ENCODE measurements around the gene DNAAF1.

DNAAF1 gene

DNA sequence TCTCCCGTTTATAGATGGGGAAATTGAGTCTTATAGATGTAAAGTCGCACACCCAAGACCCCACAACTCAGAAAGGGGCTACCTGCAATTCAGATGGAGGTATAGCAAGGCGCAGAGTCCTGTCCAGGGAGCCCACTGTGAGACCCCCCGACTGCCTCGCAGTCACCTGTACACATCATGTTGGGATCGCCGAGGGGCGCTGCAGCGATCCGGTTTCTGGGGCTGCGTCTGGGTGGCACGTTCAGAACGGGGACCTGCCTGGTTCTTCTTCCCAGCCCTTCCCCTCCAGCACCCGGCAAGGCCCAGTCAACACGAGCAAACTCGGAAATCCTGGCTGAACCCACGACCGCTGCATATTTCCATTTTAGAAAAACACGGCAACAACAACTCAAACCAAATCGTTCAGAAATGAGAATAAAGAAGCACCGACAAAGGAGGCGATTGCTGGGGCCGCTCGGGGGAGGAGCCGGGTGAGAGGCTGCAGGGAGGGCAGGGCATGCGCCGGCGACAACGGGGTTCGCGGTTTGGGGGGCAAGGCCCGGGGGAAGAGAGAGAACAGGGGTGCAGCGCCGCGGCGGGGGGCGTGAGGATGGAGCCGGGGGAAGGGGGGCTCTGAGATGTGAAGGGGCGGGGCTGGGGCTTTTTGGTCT, 774 bp upstream of the DNAAF1 start:
- Histone ChIP-seq H3K18ac (ENCODE audit: low read length) (peak overlapping the region; percentile 77), H2BK120ac (ENCODE audit: insufficient read depth, low read length, poor library complexity) (no peak overlapping the region), H2BK5ac (ENCODE audit: low read depth, low read length, poor library complexity) (no peak overlapping the region), H3K4me3 (ENCODE audit: low read depth, low read length) (peak overlapping the region; percentile 85), H4K8ac (ENCODE audit: low read depth, low read length) (no peak overlapping the region), H3K79me1 (ENCODE audit: low read length) (peaks cover 3% of the 10 kb centered on the region), H3K9ac (ENCODE audit: low read length) (peak overlapping the region; percentile 73), H4K91ac (ENCODE audit: low read depth, low read length) (peak overlapping the region; percentile 4), H3K9me3 (ENCODE audit: insufficient read depth, low read depth, low read length) (no peaks in the 10 kb centered on the region), H3K79me2 (ENCODE audit: control insufficient read depth, insufficient read depth, low read length, poor library complexity) (peaks cover 2% of the 10 kb centered on the region), H3K27me3 (ENCODE audit: insufficient read depth, low read length) (no peaks in the 10 kb centered on the region), H3K27ac (ENCODE audit: low read depth, low read length) (peak overlapping the region; percentile 49), H3K4me2 (ENCODE audit: low read length) (peak overlapping the region; percentile 91), H4K12ac (ENCODE audit: low read depth, low read length) (no peak overlapping the region), H2BK12ac (ENCODE audit: low read length) (no peak overlapping the region), H3K23ac (ENCODE audit: low read length) (no peak overlapping the region), H3K4ac (ENCODE audit: low read depth, low read length) (peak overlapping the region; percentile 13), H3K36me3 (ENCODE audit: control insufficient read depth in 1 of 2, insufficient read depth in 2 of 2, low read length in 2 of 2) (no peaks in the 10 kb centered on the region), H2AFZ (ENCODE audit: insufficient read depth, low read length, poor library complexity) (peak overlapping the region; percentile 38), H3K4me1 (ENCODE audit: control insufficient read depth in 1 of 2, insufficient read depth in 2 of 2, low read length in 2 of 2) (peaks cover 0 to 3% of the 10 kb centered on the region in 2 experiments), H2AK5ac (ENCODE audit: low read length) (no peak overlapping the region), H3K14ac (ENCODE audit: low read length) (no peak overlapping the region)
- WGBS (ENCODE audit: extremely low coverage, insufficient coverage, insufficient read length) = no CpG with 5 or more reads among the region's 39 CpGs
- peak in 1 of 2 donors; percentile 44 for DNase-seq

DNA sequence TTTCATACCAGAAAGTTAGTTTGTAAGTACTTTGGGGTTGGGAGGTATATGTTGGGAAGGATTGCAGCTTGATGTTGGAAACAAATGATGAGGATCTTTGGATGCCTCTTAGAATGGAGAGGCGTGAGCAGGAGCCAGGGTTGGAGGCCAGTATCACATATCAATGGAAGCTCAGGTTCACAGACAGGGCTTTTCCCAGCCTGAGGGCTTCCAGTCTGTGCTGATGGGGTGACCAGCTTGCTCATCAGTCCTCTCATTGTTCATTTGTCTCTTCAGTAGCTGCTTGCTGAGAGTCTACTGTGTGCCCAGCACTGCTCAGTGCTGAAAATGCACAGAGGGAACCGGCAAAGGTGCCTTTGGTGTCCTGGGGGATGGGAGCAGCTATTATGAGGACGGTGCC, 5.8 kb downstream of the DNAAF1 start:
- Histone ChIP-seq H4K12ac (ENCODE audit: low read depth, low read length) (no peak overlapping the region), H2BK120ac (ENCODE audit: insufficient read depth, low read length, poor library complexity) (no peak overlapping the region)
- no peak for DNase-seq

GRCh38 chr16:84153660-84154214, 8.6 kb downstream of the DNAAF1 start:
- H2AK5ac ChIP-seq (ENCODE audit: low read length) = no peak overlapping the region
- H3K27me3 ChIP-seq (ENCODE audit: insufficient read depth, low read length) = no peaks in the 10 kb centered on the region

More for the DNA sequence above, 5.8 kb downstream of the DNAAF1 start:
- no peaks in the 10 kb centered on the region for H3K36me3 ChIP-seq (ENCODE audit: control insufficient read depth in 1 of 2, insufficient read depth in 2 of 2, low read length in 2 of 2)
- no peak overlapping the region for H3K18ac ChIP-seq (ENCODE audit: low read length)
- no CpG with 5 or more reads among the region's 3 CpGs for WGBS (ENCODE audit: extremely low coverage, insufficient coverage, insufficient read length)
- H3K4me2 ChIP-seq (ENCODE audit: low read length) = no peak overlapping the region
- no peaks in the 10 kb centered on the region for H3K9me3 ChIP-seq (ENCODE audit: insufficient read depth, low read depth, low read length)
- H3K27ac ChIP-seq (ENCODE audit: low read depth, low read length) = no peak overlapping the region
- no peak overlapping the region for H2BK5ac ChIP-seq (ENCODE audit: low read depth, low read length, poor library complexity)
- no peak overlapping the region for H3K23ac ChIP-seq (ENCODE audit: low read length)
- no peaks in the 10 kb centered on the region for H3K79me1 ChIP-seq (ENCODE audit: low read length)
- H3K14ac ChIP-seq (ENCODE audit: low read length) = no peak overlapping the region
- no peak overlapping the region for H2AFZ ChIP-seq (ENCODE audit: insufficient read depth, low read length, poor library complexity)
- H3K4ac ChIP-seq (ENCODE audit: low read depth, low read length) = no peak overlapping the region
- no peaks in the 10 kb centered on the region for H3K27me3 ChIP-seq (ENCODE audit: insufficient read depth, low read length)
- no peak overlapping the region for H3K9ac ChIP-seq (ENCODE audit: low read length)
- no peak overlapping the region for H2BK12ac ChIP-seq (ENCODE audit: low read length)
- H3K4me1 ChIP-seq (ENCODE audit: control insufficient read depth in 1 of 2, insufficient read depth in 2 of 2, low read length in 2 of 2) = no peaks in the 10 kb centered on the region
- no peak overlapping the region for H3K4me3 ChIP-seq (ENCODE audit: low read depth, low read length)
- H2AK5ac ChIP-seq (ENCODE audit: low read length) = no peak overlapping the region
- H3K79me2 ChIP-seq (ENCODE audit: control insufficient read depth, insufficient read depth, low read length, poor library complexity) = no peaks in the 10 kb centered on the region
- no peak overlapping the region for H4K8ac ChIP-seq (ENCODE audit: low read depth, low read length)
- H4K91ac ChIP-seq (ENCODE audit: low read depth, low read length) = no peak overlapping the region

DNA sequence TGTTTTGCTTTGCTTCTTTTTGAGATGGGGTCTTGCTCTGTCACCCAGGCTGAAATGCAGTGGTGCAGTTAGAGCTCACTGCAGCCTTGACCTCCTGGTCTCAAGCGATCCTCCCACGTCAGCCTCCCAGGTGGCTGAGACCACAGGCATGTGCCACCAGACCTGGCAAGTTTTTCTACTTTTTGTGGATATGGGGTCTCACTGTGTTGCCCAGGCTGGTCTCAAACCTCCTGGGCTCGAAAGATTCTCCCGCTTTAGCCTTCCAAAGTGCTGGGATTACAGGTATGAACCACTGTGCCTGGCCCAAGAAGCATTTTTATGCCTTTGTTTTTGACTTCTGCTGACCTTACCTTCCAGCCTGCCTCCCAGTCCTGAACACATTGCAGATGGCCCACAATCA, 10.1 kb downstream of the DNAAF1 start:
- H4K91ac ChIP-seq (ENCODE audit: low read depth, low read length) = no peak overlapping the region

More at GRCh38 chr16:84153660-84154214, 8.6 kb downstream of the DNAAF1 start:
- Histone ChIP-seq H2AFZ (ENCODE audit: insufficient read depth, low read length, poor library complexity) (no peak overlapping the region), H4K91ac (ENCODE audit: low read depth, low read length) (no peak overlapping the region), H3K79me1 (ENCODE audit: low read length) (no peaks in the 10 kb centered on the region), H3K18ac (ENCODE audit: low read length) (no peak overlapping the region), H2BK5ac (ENCODE audit: low read depth, low read length, poor library complexity) (no peak overlapping the region), H2BK120ac (ENCODE audit: insufficient read depth, low read length, poor library complexity) (no peak overlapping the region), H3K9me3 (ENCODE audit: insufficient read depth, low read depth, low read length) (no peaks in the 10 kb centered on the region), H4K12ac (ENCODE audit: low read depth, low read length) (no peak overlapping the region), H3K4me2 (ENCODE audit: low read length) (no peak overlapping the region), H4K8ac (ENCODE audit: low read depth, low read length) (no peak overlapping the region), H3K9ac (ENCODE audit: low read length) (no peak overlapping the region), H2BK12ac (ENCODE audit: low read length) (no peak overlapping the region), H3K4me3 (ENCODE audit: low read depth, low read length) (no peak overlapping the region), H3K36me3 (ENCODE audit: control insufficient read depth in 1 of 2, insufficient read depth in 2 of 2, low read length in 2 of 2) (no peaks in the 10 kb centered on the region), H3K4ac (ENCODE audit: low read depth, low read length) (no peak overlapping the region), H3K14ac (ENCODE audit: low read length) (no peak overlapping the region), H3K27ac (ENCODE audit: low read depth, low read length) (no peak overlapping the region), H3K4me1 (ENCODE audit: control insufficient read depth in 1 of 2, insufficient read depth in 2 of 2, low read length in 2 of 2) (no peaks in the 10 kb centered on the region), H3K23ac (ENCODE audit: low read length) (no peak overlapping the region), H3K79me2 (ENCODE audit: control insufficient read depth, insufficient read depth, low read length, poor library complexity) (no peaks in the 10 kb centered on the region)
- DNase-seq = no peak
- no CpG with 5 or more reads among the region's 8 CpGs for WGBS (ENCODE audit: extremely low coverage, insufficient coverage, insufficient read length)

More for the DNA sequence above, 10.1 kb downstream of the DNAAF1 start:
- no peaks in the 10 kb centered on the region for H3K79me2 ChIP-seq (ENCODE audit: control insufficient read depth, insufficient read depth, low read length, poor library complexity)
- no peak overlapping the region for H2BK12ac ChIP-seq (ENCODE audit: low read length)
- no peaks in the 10 kb centered on the region for H3K4me1 ChIP-seq (ENCODE audit: control insufficient read depth in 1 of 2, insufficient read depth in 2 of 2, low read length in 2 of 2)
- H2BK5ac ChIP-seq (ENCODE audit: low read depth, low read length, poor library complexity) = no peak overlapping the region
- no peak overlapping the region for H3K18ac ChIP-seq (ENCODE audit: low read length)
- no peaks in the 10 kb centered on the region for H3K79me1 ChIP-seq (ENCODE audit: low read length)
- H3K23ac ChIP-seq (ENCODE audit: low read length) = no peak overlapping the region
- no peak overlapping the region for H3K4me2 ChIP-seq (ENCODE audit: low read length)
- no peak overlapping the region for H4K12ac ChIP-seq (ENCODE audit: low read depth, low read length)
- no peak overlapping the region for H3K4me3 ChIP-seq (ENCODE audit: low read depth, low read length)
- H3K14ac ChIP-seq (ENCODE audit: low read length) = no peak overlapping the region
- no peak overlapping the region for H4K8ac ChIP-seq (ENCODE audit: low read depth, low read length)
- no peak overlapping the region for H3K9ac ChIP-seq (ENCODE audit: low read length)
- H3K36me3 ChIP-seq (ENCODE audit: control insufficient read depth in 1 of 2, insufficient read depth in 2 of 2, low read length in 2 of 2) = no peaks in the 10 kb centered on the region
- DNase-seq = no peak
- H3K9me3 ChIP-seq (ENCODE audit: insufficient read depth, low read depth, low read length) = no peaks in the 10 kb centered on the region
- H3K27me3 ChIP-seq (ENCODE audit: insufficient read depth, low read length) = no peaks in the 10 kb centered on the region
- no peak overlapping the region for H2BK120ac ChIP-seq (ENCODE audit: insufficient read depth, low read length, poor library complexity)
- WGBS (ENCODE audit: extremely low coverage, insufficient coverage, insufficient read length) = no CpG with 5 or more reads among the region's 4 CpGs
- no peak overlapping the region for H2AK5ac ChIP-seq (ENCODE audit: low read length)
- no peak overlapping the region for H3K4ac ChIP-seq (ENCODE audit: low read depth, low read length)
- H3K27ac ChIP-seq (ENCODE audit: low read depth, low read length) = no peak overlapping the region
- no peak overlapping the region for H2AFZ ChIP-seq (ENCODE audit: insufficient read depth, low read length, poor library complexity)
